Measurements from ENCODE around the gene UQCR11.

UQCR11 gene

DNA sequence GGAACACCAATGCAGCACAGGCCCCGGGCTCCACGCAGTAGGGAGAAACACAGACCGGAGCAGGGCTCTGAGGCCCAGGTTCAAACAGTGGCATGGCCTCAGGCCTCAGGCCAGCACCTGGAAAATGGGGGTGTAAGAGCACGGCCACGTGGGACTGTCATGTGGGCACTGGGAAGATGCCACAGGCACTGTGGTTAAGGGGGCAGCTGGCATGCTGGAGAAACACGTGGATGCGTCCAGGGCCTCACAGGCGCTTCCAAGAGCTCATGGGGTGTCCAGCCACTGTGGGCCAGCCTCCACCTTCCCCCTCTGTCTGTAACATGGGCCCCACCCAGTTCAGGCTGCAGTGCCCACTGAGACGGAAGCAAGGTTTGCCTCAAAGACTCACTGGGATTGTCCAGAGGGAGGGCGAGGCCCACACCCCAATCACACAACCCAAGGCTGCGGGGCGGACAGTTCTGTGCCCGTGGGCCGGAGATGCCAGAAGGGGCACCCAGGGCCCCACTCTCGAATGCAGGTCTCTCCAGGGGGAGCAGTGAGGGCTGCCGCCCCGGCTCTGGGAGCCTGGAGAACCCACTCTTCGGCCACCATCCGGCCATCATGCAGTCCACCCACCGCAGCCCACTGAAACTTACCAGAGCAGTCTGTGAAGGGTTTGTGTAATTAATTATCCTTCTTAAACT is 6.3 kb downstream of the UQCR11 start:
- Histone ChIP-seq H3K9me3 (ENCODE audit: low read length) (no peaks in the 10 kb centered on the region), H3K9ac (ENCODE audit: low read length) (no peak overlapping the region), H3K27me3 (ENCODE audit: control insufficient read depth in 1 of 2, insufficient read depth in 2 of 2, low read length in 2 of 2) (no peaks in the 10 kb centered on the region), H3K4me1 (ENCODE audit: insufficient read depth, low read length) (peaks cover 11% of the 10 kb centered on the region), H3K27ac (ENCODE audit: low read depth, low read length) (no peak overlapping the region), H3K36me3 (ENCODE audit: insufficient read depth, low read length) (peaks cover 13% of the 10 kb centered on the region), H3K4me3 (ENCODE audit: low read depth in 1 of 2, low read length in 2 of 2) (no peak overlapping the region)

DNA sequence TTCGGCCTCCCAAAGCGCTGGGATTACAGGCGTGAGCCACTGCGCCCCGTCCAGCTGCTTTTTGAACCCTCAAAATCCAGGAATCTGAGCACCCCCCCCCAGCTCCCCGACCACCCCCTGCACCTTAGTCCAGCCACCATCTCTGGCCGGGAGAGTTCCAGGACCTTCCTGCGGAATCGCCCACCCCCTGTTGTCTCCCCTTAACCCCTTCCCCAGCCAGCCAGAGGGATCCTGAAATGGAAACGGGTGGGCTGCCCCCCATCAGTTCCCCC is 11.8 kb downstream of the UQCR11 start:
- H3K9me3 ChIP-seq (ENCODE audit: low read length) = no peaks in the 10 kb centered on the region
- H3K27ac ChIP-seq (ENCODE audit: low read depth, low read length) = no peak overlapping the region
- peak overlapping the region; percentile 78 to 86 for H3K4me3 ChIP-seq (ENCODE audit: low read depth in 1 of 2, low read length in 2 of 2)
- H3K9ac ChIP-seq (ENCODE audit: low read length) = no peak overlapping the region
- H3K27me3 ChIP-seq (ENCODE audit: control insufficient read depth in 1 of 2, insufficient read depth in 2 of 2, low read length in 2 of 2) = no peaks in the 10 kb centered on the region
- peaks cover 13% of the 10 kb centered on the region for H3K36me3 ChIP-seq (ENCODE audit: insufficient read depth, low read length)
- peaks cover 18% of the 10 kb centered on the region for H3K4me1 ChIP-seq (ENCODE audit: insufficient read depth, low read length)

DNA sequence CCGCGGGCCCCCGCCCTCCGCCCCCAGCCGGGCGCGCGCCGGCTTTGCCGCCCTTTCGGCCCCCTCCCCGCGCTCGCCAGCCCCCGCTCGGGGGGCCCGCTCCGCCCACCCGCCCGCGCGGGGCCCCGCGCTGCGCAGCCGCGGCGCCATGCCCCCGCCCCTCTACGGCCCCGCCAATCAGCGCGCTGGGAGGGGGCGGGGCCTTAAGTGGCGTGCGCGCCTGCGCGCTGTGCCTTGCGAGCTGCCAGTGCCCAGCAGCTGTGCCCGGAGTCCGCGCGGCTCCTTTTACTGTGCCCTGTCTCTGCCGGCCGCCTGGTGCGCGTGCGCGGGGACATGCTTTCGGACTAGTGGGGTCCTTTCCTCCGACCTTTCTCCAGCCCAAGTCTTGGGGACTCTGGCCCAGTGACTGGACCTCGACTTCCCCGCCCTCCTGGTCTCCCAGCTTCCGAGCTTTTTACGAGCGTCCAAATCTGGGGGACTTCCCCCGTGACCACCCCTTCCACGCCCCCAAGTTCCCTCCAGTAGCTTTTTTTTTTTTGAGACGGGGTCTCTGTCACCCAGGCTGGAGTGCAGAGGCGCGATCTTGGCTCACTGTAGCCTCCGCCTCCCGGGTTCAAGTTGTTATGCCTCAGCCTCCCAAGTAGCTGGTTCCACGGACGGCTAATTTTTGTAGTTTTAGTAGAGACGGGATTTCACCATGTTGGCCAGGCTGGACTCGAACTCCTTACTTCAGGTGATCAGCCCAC is 12.3 kb downstream of the UQCR11 start, which contains the start of gene MBD3:
MBD3 (minus strand) TSS at position 111 of the 746 bp plus-strand sequence. CDS start 234 bp downstream, outside the sequence.
- Histone ChIP-seq H3K36me3 (ENCODE audit: insufficient read depth, low read length) (peaks cover 9% of the 10 kb centered on the region), H3K4me1 (ENCODE audit: insufficient read depth, low read length) (peaks cover 18% of the 10 kb centered on the region), H3K9me3 (ENCODE audit: low read length) (no peaks in the 10 kb centered on the region), H3K4me3 (ENCODE audit: low read depth in 1 of 2, low read length in 2 of 2) (peak within 1 kb of the TSS; percentile 78 to 86), H3K9ac (ENCODE audit: low read length) (peak within 1 kb of the TSS; percentile 68), H3K27me3 (ENCODE audit: control insufficient read depth in 1 of 2, insufficient read depth in 2 of 2, low read length in 2 of 2) (no peaks in the 10 kb centered on the region), H3K27ac (ENCODE audit: low read depth, low read length) (peak within 1 kb of the TSS; percentile 97)

DNA sequence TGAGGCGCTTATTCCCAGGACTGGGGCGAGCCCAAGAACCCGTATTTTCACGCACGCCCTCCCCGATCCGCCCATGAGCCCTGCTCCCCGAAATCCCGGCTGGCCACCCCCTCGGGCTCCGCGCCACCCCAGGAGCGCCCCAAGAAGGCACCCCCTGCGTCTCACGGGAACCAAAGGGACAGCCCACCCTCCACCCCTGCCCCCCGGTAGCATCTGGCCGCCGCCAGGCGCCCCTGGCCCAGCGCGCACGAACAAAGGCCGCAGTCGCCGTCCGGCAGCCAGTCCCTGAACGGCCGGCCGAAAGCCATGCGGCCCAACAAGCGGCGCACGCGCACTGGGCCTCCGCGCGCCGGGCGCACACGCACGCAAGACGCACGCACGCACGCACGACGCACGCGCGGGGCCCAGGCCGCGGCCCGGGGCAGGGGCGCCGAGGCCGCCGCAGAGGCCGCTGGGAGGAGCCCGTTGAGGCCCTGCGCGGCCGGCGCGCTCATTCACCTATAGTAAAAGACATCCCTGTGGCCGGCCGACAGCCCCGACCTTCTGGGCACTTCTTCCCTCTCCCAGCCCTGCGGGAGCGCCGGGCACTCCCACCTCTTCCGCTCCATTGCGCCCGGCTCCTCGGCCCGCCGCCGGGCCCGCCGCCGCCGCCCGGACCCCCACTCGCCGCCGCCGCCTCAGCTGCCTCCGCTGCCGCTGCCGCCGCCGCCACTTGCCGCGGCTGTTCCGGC is 13.1 kb downstream of the UQCR11 start:
- H3K27me3 ChIP-seq (ENCODE audit: control insufficient read depth in 1 of 2, insufficient read depth in 2 of 2, low read length in 2 of 2) = no peaks in the 10 kb centered on the region
- H3K36me3 ChIP-seq (ENCODE audit: insufficient read depth, low read length) = peaks cover 2% of the 10 kb centered on the region
- H3K9me3 ChIP-seq (ENCODE audit: low read length) = no peaks in the 10 kb centered on the region
- peak overlapping the region; percentile 70 to 75 for H3K4me3 ChIP-seq (ENCODE audit: low read depth in 1 of 2, low read length in 2 of 2)
- peaks cover 18% of the 10 kb centered on the region for H3K4me1 ChIP-seq (ENCODE audit: insufficient read depth, low read length)
- H3K9ac ChIP-seq (ENCODE audit: low read length) = peak overlapping the region; percentile 68
- H3K27ac ChIP-seq (ENCODE audit: low read depth, low read length) = peak overlapping the region; percentile 97

DNA sequence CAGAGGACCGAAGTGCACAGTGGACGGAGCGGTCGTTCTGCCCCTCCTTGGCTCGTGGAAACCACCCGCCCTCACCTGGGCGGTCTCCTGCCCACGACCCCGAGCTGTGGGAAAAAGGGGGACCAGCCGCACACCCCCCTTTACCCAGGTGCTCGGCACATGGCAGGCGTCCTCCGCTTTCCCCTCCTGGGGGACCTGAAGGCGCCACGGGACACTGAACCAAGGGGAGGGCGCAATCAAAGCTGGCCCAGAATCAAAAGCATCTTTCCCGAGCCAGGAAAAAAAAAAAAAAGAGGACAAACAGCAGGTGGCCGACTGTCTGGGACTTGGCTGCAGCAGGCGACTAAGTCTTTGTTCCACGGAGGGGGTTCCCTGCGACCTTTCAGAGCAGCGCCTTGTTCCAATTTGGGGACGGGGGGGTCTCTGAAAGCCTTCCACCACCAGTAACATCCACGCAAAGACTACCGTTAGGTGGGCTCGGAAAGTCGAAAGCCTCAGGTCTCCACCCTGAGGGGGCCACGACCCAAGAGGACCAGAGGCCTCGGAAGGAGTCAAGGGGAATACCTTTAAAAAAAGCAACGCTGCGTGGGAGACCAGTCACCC is 13.7 kb downstream of the UQCR11 start:
- H3K36me3 ChIP-seq (ENCODE audit: insufficient read depth, low read length) = no peaks in the 10 kb centered on the region
- peak overlapping the region; percentile 68 for H3K9ac ChIP-seq (ENCODE audit: low read length)
- H3K27me3 ChIP-seq (ENCODE audit: control insufficient read depth in 1 of 2, insufficient read depth in 2 of 2, low read length in 2 of 2) = no peaks in the 10 kb centered on the region
- peak overlapping the region; percentile 97 for H3K27ac ChIP-seq (ENCODE audit: low read depth, low read length)
- H3K4me1 ChIP-seq (ENCODE audit: insufficient read depth, low read length) = peaks cover 18% of the 10 kb centered on the region
- no peaks in the 10 kb centered on the region for H3K9me3 ChIP-seq (ENCODE audit: low read length)
- H3K4me3 ChIP-seq (ENCODE audit: low read depth in 1 of 2, low read length in 2 of 2) = peak overlapping the region; percentile 70 to 75

DNA sequence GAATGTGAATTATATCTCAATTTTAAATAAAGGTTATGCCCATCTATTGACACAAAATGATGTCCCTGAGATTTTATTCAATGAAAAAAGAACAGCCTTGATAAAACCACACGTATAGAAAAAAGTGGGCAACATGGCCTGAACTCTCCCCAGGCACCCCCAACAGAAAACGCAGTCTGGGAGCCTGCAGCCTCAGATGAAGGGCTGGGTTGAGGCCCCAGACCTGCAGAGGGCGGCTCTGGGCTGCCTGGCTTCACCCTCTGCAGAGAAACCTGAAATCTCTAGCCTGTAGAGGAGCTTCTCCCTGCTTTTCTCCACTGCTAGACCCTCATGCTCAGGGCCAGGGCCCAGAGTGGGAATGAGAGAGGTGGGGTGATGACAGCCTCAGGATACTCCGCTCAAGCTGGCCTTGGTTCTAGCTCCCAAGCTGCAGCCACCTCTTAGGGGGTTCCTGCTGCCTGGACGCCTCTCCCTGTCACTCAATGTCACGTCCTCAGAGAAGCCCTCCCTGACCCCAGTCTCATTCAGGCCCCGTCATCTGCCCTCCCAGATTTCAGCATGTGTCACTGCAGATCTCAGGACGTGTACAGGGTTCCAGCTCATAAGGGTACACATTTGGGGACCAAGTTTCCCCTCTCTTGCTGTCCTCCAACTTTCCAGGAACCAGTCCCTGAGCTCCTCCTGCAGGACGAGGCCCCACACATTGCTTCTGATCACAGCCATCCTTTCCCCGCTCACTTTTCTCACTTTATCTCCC is 14.4 kb downstream of the UQCR11 start:
- Histone ChIP-seq H3K9me3 (ENCODE audit: low read length) (no peaks in the 10 kb centered on the region), H3K27me3 (ENCODE audit: control insufficient read depth in 1 of 2, insufficient read depth in 2 of 2, low read length in 2 of 2) (no peaks in the 10 kb centered on the region), H3K9ac (ENCODE audit: low read length) (peak overlapping the region; percentile 68), H3K4me3 (ENCODE audit: low read depth in 1 of 2, low read length in 2 of 2) (peak overlapping the region; percentile 70 to 75), H3K36me3 (ENCODE audit: insufficient read depth, low read length) (peaks cover 5% of the 10 kb centered on the region), H3K4me1 (ENCODE audit: insufficient read depth, low read length) (peaks cover 18% of the 10 kb centered on the region), H3K27ac (ENCODE audit: low read depth, low read length) (no peak overlapping the region)

DNA sequence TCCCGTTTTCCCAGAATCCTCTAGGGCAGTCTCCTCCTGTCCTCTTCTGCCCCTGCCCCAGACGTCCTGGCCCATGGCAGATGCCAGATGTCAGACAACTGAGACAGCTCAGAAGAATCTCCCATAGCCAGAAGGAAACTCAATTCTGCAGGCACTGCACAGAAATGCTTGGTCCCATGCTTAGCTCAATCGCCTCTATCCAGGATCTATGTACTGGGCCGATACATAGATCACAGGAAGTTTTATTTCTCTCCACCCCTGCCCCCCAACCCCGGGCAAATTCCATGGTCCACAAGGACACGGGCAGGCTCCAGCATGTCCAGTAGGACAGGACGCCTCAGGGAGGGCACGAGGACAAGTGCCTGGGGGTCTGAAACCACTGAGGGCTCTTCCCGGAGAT is 17.4 kb downstream of the UQCR11 start:
- H3K9ac ChIP-seq (ENCODE audit: low read length) = no peak overlapping the region
- no peak overlapping the region for H3K4me3 ChIP-seq (ENCODE audit: low read depth in 1 of 2, low read length in 2 of 2)
- H3K36me3 ChIP-seq (ENCODE audit: insufficient read depth, low read length) = peaks cover 14% of the 10 kb centered on the region
- peaks cover 13% of the 10 kb centered on the region for H3K4me1 ChIP-seq (ENCODE audit: insufficient read depth, low read length)
- H3K27ac ChIP-seq (ENCODE audit: low read depth, low read length) = no peak overlapping the region
- no peaks in the 10 kb centered on the region for H3K9me3 ChIP-seq (ENCODE audit: low read length)
- H3K27me3 ChIP-seq (ENCODE audit: control insufficient read depth in 1 of 2, insufficient read depth in 2 of 2, low read length in 2 of 2) = no peaks in the 10 kb centered on the region

DNA sequence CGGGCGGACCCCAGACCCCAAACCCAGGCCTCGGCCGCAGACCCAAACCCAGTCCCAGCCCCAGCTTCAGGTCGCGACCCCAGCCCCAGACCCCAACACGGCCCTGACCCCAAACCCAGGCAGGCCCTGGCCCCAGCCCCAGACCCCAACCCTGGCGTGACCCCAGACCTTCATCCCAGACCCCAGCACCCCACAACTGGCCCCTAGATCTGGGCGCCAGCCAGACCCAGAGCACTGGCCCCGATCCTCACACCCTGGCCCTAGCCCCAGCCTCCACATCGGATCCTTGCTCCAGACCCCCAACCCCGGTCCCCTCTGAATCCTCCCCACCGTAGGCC is 20.1 kb downstream of the UQCR11 start:
- peaks cover 37% of the 10 kb centered on the region for H3K36me3 ChIP-seq (ENCODE audit: insufficient read depth, low read length)
- H3K9me3 ChIP-seq (ENCODE audit: low read length) = no peaks in the 10 kb centered on the region
- no peaks in the 10 kb centered on the region for H3K27me3 ChIP-seq (ENCODE audit: control insufficient read depth in 1 of 2, insufficient read depth in 2 of 2, low read length in 2 of 2)
- no peak overlapping the region for H3K27ac ChIP-seq (ENCODE audit: low read depth, low read length)
- H3K4me1 ChIP-seq (ENCODE audit: insufficient read depth, low read length) = no peaks in the 10 kb centered on the region
- no peak overlapping the region for H3K9ac ChIP-seq (ENCODE audit: low read length)
- H3K4me3 ChIP-seq (ENCODE audit: low read depth in 1 of 2, low read length in 2 of 2) = no peak overlapping the region

DNA sequence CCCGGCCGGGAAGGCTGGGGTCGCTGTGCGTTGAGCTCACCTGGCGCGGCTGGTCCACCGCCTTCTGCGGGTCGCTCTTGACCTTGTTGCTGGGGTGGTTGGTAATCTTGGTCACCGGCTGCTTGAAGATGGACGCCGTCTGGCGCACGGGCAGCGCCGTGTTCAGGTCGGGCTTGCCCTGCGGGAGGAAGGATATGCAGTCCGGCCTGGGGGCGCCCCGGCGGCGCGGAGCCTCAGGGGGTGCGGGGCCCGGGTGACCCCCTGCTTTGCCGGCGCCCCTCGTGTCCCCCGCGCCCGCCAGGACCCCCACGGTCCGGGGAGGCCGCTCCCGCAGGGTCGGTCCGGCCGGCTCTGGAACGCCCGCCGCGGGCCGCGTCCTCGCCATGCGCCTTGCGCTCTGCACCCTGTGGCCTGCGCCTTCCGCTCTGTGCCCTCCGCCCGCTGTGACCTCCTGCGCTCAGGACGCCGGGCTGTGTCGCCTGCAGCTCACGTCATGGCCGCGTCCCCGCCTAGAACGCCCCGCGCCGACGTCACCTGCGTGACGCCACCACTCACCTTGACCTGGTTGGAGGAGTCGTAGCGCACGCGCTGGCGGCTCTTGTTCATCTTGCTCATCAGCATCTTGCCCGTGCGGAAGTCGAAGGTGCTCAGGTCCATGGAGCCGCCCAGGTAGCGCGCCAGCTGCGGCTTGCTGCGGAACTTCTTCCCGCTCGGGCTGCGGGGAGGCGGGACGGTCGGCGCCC is 20.6 kb downstream of the UQCR11 start:
- Histone ChIP-seq H3K27me3 (ENCODE audit: control insufficient read depth in 1 of 2, insufficient read depth in 2 of 2, low read length in 2 of 2) (no peaks in the 10 kb centered on the region), H3K9me3 (ENCODE audit: low read length) (no peaks in the 10 kb centered on the region), H3K9ac (ENCODE audit: low read length) (no peak overlapping the region), H3K4me1 (ENCODE audit: insufficient read depth, low read length) (no peaks in the 10 kb centered on the region), H3K27ac (ENCODE audit: low read depth, low read length) (no peak overlapping the region), H3K36me3 (ENCODE audit: insufficient read depth, low read length) (peaks cover 42% of the 10 kb centered on the region), H3K4me3 (ENCODE audit: low read depth in 1 of 2, low read length in 2 of 2) (no peak overlapping the region)

DNA sequence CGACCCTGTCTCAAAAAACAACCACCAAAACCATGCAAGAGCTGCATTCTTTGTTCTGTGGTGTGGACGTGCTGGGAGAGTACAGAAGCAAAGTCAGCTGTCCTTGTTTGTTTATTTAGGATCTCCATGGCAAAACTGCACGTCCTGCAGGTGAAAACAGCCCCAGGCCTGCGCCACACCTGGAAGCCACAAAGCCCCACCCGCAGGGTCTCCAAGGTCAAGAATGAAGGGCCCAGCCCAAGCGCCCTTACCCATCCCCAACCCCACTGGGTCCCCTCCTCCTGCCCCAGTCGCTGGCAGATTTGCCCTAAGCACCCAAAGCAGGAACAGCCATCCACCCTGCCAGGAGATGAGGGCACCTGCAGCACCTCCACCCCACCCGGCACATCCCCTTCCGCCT is 23.1 kb downstream of the UQCR11 start:
- Histone ChIP-seq H3K36me3 (ENCODE audit: insufficient read depth, low read length) (peaks cover 42% of the 10 kb centered on the region), H3K27me3 (ENCODE audit: control insufficient read depth in 1 of 2, insufficient read depth in 2 of 2, low read length in 2 of 2) (no peaks in the 10 kb centered on the region), H3K9ac (ENCODE audit: low read length) (no peak overlapping the region), H3K4me3 (ENCODE audit: low read depth in 1 of 2, low read length in 2 of 2) (no peak overlapping the region), H3K4me1 (ENCODE audit: insufficient read depth, low read length) (no peaks in the 10 kb centered on the region), H3K9me3 (ENCODE audit: low read length) (no peaks in the 10 kb centered on the region), H3K27ac (ENCODE audit: low read depth, low read length) (no peak overlapping the region)

Measured in muscle layer of colon (tissue), 2 donors.